Stimulated activated CD8-positive, alpha-beta memory T cell treated with anti-CD3 and anti-CD28 coated beads, Interleukin-15, amount 100 ng/mL, for 24 hours (primary cell): ENCODE results near the gene SPOCK1.

Experiments used
- DNase-seq: peaks from one replicate; pipeline ENCODE4 v3.0.0-alpha.2; 2020; ENCODE audit warnings: low read depth

SPOCK1 gene

DNA sequence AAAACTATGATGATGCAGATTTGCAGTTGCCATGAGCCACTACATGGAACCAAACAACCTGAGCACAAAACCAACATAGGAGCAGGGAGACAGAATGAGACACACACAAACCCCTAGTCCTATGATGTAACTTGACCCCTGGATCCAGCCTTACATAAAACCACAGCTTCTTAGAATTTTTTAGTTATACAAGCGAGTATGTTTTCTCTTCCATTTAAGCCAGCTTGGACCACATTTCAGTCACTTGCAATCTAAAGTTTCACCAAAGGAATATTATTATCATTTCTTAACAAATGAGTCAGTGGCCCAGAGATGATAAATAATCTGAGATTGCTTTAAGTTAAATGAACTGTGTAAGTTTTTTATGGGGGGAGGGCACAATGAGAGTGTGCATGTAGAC is 6.8 kb downstream of the SPOCK1 start:
- DNase-seq = no peak

DNA sequence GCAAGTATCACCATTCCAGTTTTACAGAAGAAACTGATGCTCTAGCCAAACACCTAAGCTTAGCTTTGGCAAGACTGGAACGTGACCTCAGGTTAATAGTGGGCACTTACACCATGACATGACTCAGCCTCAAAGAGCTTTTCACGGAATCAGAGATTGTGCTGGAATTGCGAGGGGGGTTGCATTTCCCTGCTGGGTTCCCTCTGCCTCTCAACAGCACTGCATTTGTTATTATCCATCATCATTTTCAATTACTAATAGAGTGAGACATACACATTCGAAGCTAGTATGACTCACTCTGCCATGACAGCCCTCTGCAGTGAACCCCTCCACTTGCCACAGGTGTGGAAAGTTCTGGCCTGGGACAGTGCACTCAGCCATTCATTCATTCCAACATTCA is 8.0 kb downstream of the SPOCK1 start:
- DNase-seq = no peak

DNA sequence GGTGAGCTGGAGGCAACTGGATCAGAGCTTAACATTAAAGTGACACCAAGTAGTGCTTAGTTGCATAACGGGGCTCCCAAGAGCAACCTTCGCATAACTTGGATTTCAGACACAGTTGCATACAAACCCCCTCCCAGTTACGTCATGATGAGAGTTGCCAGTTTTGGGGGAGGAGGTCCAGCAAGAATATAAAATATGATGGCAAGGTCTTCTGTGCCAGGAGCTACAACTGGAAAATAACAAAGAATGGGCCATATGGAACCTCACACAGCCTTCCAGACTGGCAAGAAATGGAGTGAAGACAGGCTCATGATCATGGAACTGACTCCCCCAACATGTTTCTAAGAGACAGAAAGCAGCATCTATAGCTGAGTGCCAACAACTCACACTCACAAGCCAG is 8.5 kb downstream of the SPOCK1 start:
- no peak for DNase-seq

DNA sequence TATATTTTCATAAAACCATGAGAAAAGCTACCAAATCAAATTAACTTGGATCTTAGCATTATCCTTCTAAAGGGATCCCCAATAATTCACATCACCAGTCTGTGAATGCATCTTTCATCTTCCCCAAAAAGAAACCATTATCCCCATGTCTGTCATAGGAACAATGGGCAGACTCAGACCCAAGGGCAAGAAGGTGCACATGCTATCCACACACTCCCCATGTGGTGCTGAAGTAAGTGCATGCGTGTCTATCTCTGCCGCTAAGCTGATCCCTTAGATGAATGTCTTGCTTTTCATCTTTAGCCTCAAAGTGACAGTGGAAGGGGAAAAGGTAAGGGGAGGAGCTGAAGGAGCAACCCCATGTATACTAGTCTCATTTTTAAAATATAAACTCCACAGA is 10.2 kb downstream of the SPOCK1 start:
- DNase-seq = no peak

DNA sequence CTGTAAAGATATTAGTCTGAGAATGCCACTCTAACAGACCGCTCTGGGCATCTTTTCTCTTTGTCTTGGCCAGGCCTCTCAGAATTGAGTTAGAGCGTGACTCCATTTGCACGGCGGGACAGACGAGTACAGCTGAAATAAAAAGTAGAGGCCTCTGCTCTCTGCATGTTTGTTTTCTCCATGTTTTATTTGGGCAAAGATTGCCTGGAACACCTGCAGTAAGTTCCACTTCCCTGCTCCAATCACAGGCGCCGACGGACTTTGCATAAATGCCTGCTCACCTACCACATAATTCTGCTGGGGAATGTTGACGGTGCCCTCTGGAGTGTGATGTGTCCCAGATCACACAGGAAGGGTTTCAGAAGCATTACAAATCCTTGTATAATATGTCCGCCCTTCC is 10.6 kb downstream of the SPOCK1 start:
- DNase-seq = no peak

DNA sequence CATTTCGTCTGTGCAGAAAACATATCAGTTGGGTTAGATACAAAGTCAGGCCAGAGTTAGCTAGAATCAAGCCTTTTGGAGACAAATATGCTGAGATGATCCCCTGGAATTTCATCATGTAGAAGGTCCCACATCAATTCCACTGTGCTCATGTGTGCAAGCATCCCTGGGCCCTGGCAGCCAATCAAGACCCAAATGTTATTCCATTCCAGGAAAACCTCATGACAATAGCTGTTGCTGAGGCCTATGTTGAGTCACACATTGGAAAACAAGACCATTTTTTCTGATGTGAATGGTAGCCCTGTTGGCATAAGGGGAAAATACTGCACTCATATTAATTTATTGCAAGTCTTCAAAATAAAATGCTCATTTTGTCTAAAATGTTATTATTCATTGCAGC is 11.5 kb downstream of the SPOCK1 start:
- DNase-seq = no peak

DNA sequence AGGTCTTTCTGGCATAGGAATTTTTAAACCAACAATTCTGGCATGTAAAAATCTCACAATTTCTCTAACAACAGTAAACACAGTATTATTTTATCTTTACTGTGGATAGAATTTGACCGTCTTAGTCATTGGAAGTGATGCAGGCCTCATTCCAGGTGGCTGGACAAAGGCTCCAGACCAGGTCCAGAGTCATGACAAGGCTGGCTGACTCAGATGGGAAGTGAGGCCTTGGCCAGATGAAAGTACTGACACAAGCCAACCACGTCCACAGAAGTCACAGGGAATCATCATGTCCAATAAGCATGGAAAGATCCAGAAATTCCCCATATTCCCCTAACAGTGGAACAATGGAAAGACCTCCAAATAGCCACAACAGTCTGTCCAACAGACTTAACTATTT is 12.4 kb downstream of the SPOCK1 start:
- no peak for DNase-seq

DNA sequence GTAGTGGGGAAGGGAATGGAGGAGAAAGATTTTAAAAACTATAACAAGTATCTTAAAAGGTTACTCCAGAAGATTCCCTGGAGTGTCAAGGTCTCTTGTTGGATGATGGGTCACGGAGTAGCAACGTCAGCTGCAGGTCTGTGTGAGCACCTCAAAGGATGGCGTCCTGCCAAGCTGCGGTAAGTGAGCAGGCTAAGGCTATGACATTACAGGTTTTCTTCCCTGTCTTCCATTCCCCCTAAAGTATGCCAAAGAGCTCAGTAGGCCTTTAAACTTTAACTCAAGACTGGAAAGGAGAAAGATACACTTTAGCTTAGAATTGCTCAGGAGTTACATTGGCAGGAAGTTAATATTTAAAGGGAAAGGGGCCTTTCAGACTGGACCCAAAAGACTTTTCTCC is 17.5 kb downstream of the SPOCK1 start:
- no peak for DNase-seq

DNA sequence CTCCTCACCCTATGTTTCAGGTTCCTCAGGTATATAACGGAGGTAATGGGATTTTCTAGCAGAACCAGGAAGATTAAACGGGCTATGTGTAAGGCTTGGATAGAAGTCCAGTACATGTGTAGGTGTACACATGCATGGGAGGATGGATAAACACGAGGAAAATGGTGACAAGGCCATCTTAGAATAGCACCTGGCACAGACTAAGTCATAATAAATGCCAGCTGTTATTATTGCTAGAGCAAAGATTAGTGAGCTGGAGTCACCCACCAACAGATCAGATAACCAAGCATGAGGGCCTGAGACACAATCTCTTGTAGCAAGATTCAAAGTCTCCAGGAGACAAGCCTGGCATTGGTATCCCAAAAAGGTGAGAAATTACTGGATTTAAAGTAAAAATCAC is 21.1 kb downstream of the SPOCK1 start:
- no peak for DNase-seq

DNA sequence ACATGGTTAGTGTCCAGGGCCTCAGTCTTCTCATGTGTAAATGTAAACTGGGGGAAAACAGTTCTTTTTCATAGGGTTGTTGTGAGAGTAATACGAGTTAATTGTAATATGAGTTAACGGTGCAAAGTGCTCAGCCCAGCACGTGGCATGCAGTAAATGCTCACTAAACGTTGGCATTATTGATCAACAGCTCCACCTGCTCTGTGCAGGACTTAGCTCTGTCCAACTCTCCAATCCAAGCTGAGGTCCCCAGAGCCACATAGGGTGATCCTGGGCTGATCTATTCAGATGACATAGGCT is 28.3 kb downstream of the SPOCK1 start:
- DNase-seq = no peak

DNA sequence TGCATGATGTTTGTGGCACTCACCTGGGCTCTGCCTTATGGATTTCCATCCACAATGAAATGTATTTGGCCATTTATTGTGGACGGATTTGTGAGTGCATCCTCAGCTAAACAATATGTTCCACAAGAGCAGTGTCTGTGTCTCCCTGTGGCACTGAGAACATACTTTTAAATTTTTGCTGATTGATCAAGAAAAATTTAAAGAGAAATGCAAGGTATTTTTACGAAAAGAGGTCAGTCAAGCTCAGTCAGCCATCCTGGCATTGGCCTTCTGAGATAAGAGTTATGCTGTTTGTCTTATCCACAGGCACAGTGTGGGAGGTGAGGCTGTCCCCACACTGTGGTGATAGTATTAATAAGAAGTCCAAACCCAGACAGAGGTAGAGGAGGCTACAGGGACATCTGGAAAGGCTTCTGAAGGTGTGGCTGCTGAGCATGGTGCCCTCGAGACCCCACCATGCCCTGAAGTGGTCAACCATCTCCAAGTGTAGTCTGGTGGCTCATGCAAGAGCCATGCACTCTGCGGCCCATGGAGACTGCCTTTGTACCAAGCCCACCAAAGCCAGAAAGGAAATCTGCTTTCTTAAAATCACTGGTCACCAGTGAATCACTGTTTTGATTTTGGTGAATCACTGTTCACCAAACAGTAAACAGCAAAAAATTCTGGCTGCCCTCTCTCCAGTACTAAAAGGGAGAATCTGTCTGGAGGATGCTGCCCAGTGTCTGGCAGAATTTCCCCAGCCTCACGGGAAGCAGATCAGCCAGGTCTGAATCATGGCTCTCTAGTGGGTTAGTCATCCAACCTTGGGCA is 28.8 kb downstream of the SPOCK1 start:
- no peak for DNase-seq

DNA sequence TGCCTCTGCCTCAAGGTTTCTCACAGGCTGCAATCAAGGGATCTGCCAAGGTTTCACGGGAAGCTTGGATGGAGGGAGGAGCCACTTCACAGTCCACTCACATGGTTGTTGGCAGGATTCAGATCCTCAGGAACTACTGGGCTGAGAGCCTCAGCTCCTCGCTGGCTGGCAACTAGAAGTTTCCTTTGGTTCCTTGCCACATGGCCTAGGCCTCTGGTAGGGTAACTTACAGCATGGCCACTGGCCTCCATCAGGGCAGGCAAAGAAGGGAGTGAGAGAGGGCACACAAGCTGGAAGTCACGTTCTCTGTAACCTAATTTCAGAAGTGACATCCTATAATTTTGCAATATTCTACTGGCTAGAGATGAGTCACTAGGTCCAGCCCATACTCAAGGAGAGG is 32.2 kb downstream of the SPOCK1 start:
- no peak for DNase-seq

DNA sequence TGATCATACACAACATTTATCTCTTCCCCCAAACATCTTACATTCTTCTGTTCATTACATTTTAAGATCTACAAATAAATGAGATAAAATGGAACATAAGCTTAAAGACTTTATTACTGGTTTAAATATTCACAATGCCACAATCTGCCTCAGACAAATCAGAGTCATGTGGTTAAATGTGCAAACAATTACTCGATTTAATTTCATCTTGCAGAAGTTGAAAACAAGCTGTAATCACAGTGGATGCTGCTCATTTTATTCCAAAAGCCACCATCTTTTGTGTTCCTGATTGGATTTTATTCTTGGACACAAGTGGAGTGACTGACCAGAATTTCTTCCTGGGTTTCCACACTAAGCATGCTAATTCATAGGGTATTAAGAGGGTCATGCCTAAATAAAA is 33.2 kb downstream of the SPOCK1 start:
- DNase-seq = no peak

DNA sequence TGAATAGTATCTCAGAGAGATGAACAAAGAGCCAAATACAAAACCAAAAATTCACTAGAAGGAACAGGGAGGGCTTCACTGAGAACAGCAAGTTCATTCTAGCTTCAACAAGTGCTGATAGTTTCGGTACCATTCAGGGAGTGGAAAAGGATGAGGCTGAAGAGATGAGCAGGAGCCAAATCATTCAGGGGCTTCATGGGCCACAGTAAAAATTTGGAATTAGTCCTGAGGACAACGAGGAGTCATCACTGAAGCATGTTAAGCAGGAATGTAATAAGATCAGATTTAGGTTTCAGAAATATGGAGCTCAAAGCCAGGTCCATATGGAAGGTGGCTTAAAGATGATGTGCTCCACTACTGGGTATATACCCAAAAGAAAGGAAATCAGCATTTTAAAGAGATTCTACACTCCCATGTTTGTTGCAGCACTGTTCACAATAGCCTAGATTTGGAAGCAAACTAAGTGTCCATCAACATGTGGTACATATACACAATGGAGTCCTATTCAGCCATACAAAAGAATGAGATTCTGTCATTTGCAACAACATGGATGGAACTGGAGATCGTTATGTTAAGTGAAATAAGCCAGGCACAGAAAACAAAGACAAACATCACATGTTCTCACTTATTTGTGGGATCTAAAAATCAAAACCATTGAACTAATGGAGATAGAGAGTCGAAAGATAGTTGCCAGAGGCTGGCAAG is 36.2 kb downstream of the SPOCK1 start:
- no peak for DNase-seq

DNA sequence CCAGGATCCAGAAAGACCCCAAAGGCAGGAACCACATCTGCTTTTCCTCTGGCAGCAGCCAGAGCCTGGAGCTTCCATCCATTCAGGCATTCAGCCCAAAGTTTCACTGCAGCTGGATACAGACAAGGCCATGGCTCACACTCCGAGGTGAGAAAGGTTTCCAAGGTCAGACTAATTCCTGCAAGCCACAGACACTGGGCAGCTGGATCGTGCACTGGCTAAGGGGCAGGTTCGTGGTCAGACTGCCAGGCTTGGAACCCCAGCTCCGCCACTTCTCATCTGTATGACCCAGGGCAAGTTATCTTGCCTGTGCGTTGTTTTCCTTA is 36.9 kb downstream of the SPOCK1 start:
- no peak for DNase-seq

DNA sequence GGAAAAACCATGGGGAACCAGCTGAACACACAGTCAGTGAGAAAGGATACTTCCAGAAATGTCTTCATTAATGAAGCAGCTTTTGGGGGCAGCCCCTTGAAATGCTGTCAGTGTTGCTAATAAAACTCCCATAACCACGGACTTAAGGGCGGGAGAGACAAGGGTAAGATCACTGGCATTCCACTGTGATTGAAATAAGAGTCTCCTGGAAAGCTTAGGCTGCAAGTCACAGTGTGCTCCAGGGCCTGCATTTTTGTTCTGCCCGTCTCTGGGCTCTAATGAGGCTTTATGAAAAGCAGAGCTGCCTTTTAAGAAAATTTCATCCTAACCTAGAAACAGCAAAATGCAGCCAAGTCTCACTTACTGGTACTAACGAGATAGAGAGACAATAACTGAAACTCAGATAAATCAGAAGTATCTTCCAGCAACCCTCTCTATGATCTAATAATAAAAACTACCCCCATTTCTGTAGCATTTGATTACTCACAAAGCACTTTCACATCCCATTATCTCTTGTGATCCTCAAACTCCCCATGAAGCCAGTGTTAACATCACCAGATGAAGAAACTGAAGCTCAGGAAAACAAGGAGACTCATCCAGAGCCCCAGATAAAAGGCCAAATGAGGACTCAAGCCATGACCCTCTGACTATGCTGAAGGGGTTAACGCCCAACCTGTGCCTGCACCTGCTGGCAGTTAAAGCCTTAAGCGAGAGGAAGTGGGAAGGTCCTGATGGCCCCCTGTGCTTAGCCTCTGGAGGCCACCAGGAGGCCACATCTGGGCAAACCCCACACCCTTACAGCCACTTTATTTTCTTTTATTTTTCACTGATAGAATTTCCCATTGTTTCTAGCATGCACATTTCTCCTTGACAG is 37.5 kb downstream of the SPOCK1 start:
- DNase-seq = no peak

DNA sequence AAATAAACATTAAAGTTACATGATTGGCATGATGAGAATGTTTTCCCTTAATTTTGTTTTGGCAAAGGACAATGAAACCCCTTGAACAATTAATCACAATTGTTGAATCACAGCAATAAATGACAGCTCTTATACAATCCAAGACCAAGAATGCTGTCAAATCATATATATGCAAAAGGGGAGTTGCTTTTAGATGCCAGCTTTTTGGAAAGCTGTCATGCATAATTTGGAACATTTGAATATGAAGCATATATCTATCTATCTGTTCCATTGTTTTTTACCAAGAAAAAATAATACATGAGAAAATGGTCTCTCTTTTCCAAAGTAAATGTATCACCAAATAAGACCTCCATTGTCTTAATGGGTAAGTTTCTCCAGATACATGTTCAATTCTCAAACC is 44.5 kb downstream of the SPOCK1 start:
- no peak for DNase-seq

DNA sequence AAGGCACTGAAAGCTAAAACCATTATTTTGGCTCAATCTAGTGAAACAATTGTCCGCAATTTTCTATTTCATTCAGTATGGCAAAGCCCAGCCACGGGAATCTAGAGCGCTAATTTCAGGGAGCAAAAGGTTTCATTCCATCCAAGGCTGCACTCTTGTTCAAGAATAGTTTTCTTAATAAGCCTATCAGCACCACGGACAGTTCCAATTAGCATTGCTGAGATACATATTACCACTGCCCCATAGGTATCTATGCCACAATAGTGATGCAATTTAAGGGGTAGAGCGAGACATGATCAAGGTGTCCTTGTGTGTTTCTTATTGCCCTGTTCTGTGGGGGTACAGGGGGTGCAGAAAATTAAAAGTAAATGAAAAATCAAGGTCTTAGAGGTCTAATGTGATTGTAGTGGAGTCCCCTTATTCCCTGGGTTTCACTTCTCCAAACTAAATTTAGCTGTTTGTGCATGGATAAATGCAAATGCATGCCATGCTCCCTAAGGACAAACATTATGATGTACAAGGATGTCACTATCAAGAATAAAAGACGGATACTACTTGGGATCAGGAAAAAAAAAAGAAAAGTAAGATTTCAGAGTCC is 45.5 kb downstream of the SPOCK1 start:
- no peak for DNase-seq

DNA sequence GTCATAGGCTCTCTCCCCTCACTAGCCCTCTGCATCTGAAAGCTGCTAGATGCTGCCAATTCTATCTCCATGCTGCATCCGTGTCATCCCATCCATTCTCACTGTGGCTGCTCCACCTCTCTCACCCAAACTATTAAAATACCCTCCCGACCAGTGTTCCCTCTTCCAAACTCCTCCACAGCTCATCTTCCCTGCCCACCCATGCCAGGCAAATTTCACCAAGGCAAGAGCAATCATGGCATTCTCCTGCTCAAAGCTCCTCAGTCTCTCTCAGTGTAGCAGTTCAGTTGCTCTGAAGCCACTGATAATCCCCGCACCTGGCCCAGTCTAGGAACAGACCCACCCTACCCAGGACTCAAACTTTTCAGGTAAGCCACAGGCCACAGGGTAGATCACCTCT is 48.4 kb downstream of the SPOCK1 start:
- DNase-seq = no peak

DNA sequence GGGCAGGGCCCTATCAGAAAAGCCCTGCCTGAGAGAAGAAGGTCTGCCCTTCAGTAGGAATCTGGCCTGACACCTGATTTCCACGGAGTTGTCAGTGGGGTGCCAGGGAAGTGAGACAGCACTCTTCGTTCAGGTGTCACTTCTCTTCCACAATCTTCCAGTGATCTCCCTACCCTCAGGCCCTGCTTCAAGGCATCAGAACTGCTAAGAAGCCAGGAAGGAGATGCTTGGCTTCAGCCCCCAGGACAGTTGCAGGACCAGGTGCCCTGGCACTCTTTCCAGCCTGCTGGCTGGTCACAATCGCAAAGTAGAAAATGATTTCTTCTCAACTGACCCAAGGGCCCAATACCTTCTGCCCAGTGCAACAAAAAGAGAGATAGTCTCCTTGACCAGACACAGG is 50.3 kb downstream of the SPOCK1 start:
- no peak for DNase-seq

DNA sequence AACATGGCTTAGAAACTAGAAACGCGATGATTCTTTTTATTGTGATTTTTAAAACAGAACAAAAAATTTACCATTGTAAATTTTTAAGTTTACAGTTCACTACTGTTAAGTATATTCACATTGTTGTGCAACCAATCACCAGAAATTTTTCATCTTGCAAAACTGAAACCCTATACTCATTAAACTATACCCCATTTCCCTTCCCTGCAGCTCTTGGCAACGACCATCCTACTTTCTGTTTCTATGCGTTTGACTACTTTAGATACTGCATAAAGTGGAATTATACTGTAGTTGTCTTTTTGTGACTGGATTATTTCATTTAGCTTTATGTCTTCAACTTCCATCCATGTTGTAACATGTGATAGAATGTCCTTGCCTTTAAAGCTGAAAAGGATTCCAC is 52.5 kb downstream of the SPOCK1 start:
- no peak for DNase-seq

DNA sequence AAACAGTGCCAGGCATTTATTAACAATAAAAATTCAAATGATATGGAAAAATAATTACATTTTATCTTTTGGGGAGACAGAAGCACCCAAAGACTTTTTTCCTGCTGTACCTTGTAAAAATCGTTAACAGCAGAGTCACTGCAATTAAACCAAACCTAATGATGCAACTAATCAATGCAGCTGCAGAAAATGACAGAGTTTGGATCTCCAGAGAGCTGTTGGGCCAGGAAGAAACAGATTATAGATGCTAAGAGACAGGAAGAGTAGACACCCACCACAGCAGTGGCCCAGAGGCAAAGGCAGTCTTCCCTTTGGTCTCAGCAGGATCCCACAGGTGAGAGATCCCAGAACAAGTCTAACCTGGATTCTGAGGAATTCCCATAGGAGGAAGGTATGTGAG is 53.0 kb downstream of the SPOCK1 start:
- DNase-seq = no peak

DNA sequence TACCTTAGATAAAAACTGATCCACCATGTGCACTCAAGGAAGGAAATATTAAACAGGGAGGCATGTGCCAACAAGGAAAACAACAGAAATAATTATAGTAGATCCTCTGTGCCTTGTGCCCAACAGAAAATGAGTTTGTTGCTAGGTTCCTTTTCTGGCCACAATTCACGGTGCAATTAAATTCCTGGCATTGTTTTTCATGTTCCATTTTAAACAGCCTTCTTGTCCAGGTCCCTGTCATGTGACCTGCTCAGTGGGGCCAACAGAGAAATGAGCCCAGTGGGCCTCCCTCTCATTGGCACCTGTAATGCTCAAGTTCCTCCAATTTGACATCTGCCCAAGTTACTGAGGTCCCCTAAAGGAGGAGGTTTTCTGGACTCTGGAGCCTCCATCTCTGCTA is 56.5 kb downstream of the SPOCK1 start:
- no peak for DNase-seq
